ENCODE data around the gene KIF22. TPM values are rescaled to one million over a fixed set of nuclear protein-coding genes. Genes with fewer than 3 reads are reported as not detected.
"Not testable (repeated sequence)": the region's sequence is repeated elsewhere in the genome, so short reads cannot be mapped to it uniquely, and the experiment has no call there.

KIF22 gene
- total RNA-seq, 1 experiment from 2014 or later = 134 TPM

- no peak overlapping the region for H3K27ac Mint-ChIP-seq (ENCODE audit: unreplicated experiment)
- CTCF ChIA-PET = no interaction called here
- no peaks in the 10 kb centered on the region for H3K9me3 Mint-ChIP-seq (ENCODE audit: low read depth, unreplicated experiment)
- no peak overlapping the region for H3K4me3 Mint-ChIP-seq (ENCODE audit: low read depth, unreplicated experiment)
- H3K27me3 Mint-ChIP-seq (ENCODE audit: unreplicated experiment) = no peaks in the 10 kb centered on the region
- intact Hi-C loops (cut with micrococcal nuclease; ENCODE audit: unreplicated experiment) = no loop called here
- no TSS peak for BruUV-seq (replicated peaks)
- DNase-seq = no peak
- H3K36me3 Mint-ChIP-seq (ENCODE audit: insufficient read depth, unreplicated experiment) = peaks cover 3% of the 10 kb centered on the region
- H3K4me1 Mint-ChIP-seq (ENCODE audit: low read depth, unreplicated experiment) = peaks cover 8% of the 10 kb centered on the region
- TF ChIP-seq CTCF (IDR thresholded peaks at IDR 0.05; ENCODE audit: unreplicated experiment) = no peak
These were observed 32.5 kb upstream of the KIF22 start for GRCh38 chr16:29757950-29758466.

DNA sequence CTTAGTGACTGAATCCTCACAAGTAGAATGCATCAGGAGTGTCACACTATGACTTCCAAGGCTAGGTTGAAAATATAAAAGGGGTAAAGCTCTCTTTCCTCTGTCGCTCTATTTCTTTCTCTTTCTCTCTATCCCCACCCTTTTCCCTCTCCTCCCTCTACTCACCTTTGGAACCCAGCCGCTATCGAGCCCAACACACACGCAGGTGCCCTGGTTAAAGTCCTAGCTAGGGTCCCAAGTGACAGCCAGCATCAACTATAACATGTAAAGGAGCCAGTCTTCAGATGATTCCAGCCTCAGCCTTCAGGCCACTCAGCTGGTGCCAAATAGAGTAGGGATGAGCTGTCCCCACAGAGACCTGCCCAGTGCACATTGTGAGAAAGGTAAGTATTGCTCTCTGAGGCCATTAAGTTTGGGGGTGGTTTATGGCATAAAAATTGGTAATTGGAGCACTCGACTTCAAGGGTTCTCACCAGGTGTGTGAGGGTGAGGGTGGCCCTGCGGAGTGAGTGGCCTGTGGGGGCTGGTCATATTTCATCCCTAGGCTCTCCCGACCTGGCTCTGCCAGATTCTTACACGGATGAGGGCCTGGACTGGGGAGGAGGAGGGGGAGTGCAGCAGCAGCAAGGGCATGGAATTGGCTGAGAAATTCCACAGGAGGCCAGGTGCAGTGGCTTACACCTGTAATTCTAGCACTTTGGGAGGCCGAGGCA lies 29.8 kb upstream of the KIF22 start:
- peaks cover 12% of the 10 kb centered on the region for H3K36me3 Mint-ChIP-seq (ENCODE audit: insufficient read depth, unreplicated experiment)
- no peaks in the 10 kb centered on the region for H3K9me3 Mint-ChIP-seq (ENCODE audit: low read depth, unreplicated experiment)
- H3K27ac Mint-ChIP-seq (ENCODE audit: unreplicated experiment) = no peak overlapping the region
- H3K4me1 Mint-ChIP-seq (ENCODE audit: low read depth, unreplicated experiment) = peaks cover 18% of the 10 kb centered on the region
- CTCF ChIA-PET = no interaction called here
- no peak overlapping the region for H3K4me3 Mint-ChIP-seq (ENCODE audit: low read depth, unreplicated experiment)
- H3K27me3 Mint-ChIP-seq (ENCODE audit: unreplicated experiment) = no peaks in the 10 kb centered on the region
- DNase-seq = no peak
- no TSS peak for BruUV-seq (replicated peaks)
- no peak for TF ChIP-seq CTCF (IDR thresholded peaks at IDR 0.05; ENCODE audit: unreplicated experiment)
- intact Hi-C loops (cut with micrococcal nuclease; ENCODE audit: unreplicated experiment) = no loop called here

- Mint-ChIP-seq H3K4me1 (ENCODE audit: low read depth, unreplicated experiment) (peaks cover 23% of the 10 kb centered on the region), H3K36me3 (ENCODE audit: insufficient read depth, unreplicated experiment) (peaks cover 16% of the 10 kb centered on the region)
- H3K4me3 Mint-ChIP-seq (ENCODE audit: low read depth, unreplicated experiment); H3K9me3 Mint-ChIP-seq (ENCODE audit: low read depth, unreplicated experiment); H3K27ac Mint-ChIP-seq (ENCODE audit: unreplicated experiment); H3K27me3 Mint-ChIP-seq (ENCODE audit: unreplicated experiment); intact Hi-C loops (cut with micrococcal nuclease; ENCODE audit: unreplicated experiment); DNase-seq; BruUV-seq (replicated peaks); CTCF ChIA-PET: not testable (repeated sequence)
These were observed 29.3 kb upstream of the KIF22 start for GRCh38 chr16:29761280-29761651.

- H3K4me3 Mint-ChIP-seq (ENCODE audit: low read depth, unreplicated experiment) = no peak overlapping the region
- peaks cover 27% of the 10 kb centered on the region for H3K4me1 Mint-ChIP-seq (ENCODE audit: low read depth, unreplicated experiment)
- CTCF ChIA-PET = no interaction called here
- H3K27ac Mint-ChIP-seq (ENCODE audit: unreplicated experiment) = no peak overlapping the region
- peaks cover 16% of the 10 kb centered on the region for H3K36me3 Mint-ChIP-seq (ENCODE audit: insufficient read depth, unreplicated experiment)
- no peaks in the 10 kb centered on the region for H3K27me3 Mint-ChIP-seq (ENCODE audit: unreplicated experiment)
- no peak for DNase-seq
- H3K9me3 Mint-ChIP-seq (ENCODE audit: low read depth, unreplicated experiment) = no peaks in the 10 kb centered on the region
- intact Hi-C loops (cut with micrococcal nuclease; ENCODE audit: unreplicated experiment) = no loop called here
- TF ChIP-seq CTCF (IDR thresholded peaks at IDR 0.05; ENCODE audit: unreplicated experiment) = no peak
- no TSS peak for BruUV-seq (replicated peaks)
These were observed 28.7 kb upstream of the KIF22 start for GRCh38 chr16:29761882-29762281.

- H3K36me3 Mint-ChIP-seq (ENCODE audit: insufficient read depth, unreplicated experiment) = peaks cover 16% of the 10 kb centered on the region
- no TSS peak for BruUV-seq (replicated peaks)
- intact Hi-C loops (cut with micrococcal nuclease; ENCODE audit: unreplicated experiment) = no loop called here
- no peak overlapping the region for H3K4me3 Mint-ChIP-seq (ENCODE audit: low read depth, unreplicated experiment)
- peaks cover 28% of the 10 kb centered on the region for H3K4me1 Mint-ChIP-seq (ENCODE audit: low read depth, unreplicated experiment)
- no peak for DNase-seq
- H3K9me3 Mint-ChIP-seq (ENCODE audit: low read depth, unreplicated experiment) = no peaks in the 10 kb centered on the region
- CTCF ChIA-PET = interaction anchor here (0.6 kb wide), 2 partner anchors 9 to 862 kb away, joined by 4 read pairs; no protein-coding TSS in a partner anchor
- H3K27ac Mint-ChIP-seq (ENCODE audit: unreplicated experiment) = no peak overlapping the region
- H3K27me3 Mint-ChIP-seq (ENCODE audit: unreplicated experiment) = no peaks in the 10 kb centered on the region
- TF ChIP-seq CTCF (IDR thresholded peaks at IDR 0.05; ENCODE audit: unreplicated experiment) = no peak
These were observed 27.2 kb upstream of the KIF22 start for GRCh38 chr16:29763326-29763725.

Measured in Calu3 (cell line).